ENCODE measurements around the gene USP40.

USP40 gene

DNA sequence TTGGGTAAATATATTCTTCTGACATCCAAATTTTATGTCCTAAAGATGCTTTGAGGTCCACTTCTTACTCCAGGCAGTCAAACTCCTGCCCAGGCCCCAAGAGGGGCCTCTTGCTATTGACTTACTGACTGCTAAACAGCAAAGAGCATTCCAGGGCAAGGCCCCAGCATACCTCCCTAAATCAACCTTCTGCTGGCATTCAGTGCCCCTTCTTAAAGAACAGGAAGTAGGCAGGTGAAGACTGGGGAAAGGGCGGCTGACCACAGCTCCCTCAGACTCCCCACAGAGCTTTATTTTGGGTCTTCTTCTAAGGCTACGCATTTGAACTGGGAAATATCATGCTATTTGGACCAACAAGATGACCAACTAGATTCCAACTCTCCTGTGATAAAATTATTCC lies 68.9 kb downstream of the USP40 start:
- peak; percentile 28 for DNase-seq (ENCODE audit: low read depth)

DNA sequence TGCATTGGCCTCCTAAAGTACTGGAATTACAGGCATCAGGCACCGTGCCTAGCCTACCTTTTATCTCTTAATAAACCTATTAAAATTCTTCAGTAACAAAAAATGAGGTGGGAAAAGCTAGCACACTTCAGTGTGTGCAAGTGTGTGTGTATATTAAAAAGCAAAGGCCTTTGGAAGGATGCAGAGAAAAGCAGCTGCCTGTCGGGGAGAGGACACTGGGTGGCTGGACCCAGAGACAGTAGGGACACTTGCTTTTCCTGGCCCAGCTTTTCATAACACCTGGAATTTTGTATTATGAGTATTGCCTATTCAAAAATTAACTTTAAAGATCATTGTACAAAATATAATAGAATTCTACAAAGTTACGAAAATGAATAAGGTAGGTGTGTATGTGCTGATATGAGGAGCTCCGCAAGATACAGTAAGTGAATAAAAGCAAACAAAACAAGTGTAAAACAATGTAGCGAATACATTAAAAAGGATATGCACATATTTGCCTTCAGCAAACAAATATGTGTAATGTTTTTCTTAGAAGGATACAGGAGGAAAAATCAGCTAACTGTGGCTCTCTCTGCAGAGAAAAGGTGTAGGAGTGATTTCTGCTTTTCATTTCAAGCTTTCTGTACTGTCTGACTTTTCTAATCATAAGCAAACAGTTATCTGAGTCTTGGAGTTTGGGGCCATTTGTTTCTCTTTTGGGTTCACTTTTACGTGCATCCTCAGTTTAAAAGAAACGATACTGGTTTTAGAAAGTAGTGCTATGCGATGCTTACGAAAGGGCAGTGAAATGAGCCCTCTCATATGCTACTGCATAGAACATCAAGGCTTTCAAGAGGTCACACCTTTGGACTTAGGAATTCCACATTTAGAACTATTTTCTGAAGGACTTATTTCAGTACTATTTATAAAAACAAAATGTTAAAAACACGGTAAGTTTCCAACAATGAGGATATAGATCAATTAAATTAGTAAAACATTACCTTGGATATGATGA lies 70.8 kb downstream of the USP40 start:
- no peak overlapping the region for H3K4me3 ChIP-seq (ENCODE audit: low read depth, low read length)
- TF ChIP-seq, protein P1, sequence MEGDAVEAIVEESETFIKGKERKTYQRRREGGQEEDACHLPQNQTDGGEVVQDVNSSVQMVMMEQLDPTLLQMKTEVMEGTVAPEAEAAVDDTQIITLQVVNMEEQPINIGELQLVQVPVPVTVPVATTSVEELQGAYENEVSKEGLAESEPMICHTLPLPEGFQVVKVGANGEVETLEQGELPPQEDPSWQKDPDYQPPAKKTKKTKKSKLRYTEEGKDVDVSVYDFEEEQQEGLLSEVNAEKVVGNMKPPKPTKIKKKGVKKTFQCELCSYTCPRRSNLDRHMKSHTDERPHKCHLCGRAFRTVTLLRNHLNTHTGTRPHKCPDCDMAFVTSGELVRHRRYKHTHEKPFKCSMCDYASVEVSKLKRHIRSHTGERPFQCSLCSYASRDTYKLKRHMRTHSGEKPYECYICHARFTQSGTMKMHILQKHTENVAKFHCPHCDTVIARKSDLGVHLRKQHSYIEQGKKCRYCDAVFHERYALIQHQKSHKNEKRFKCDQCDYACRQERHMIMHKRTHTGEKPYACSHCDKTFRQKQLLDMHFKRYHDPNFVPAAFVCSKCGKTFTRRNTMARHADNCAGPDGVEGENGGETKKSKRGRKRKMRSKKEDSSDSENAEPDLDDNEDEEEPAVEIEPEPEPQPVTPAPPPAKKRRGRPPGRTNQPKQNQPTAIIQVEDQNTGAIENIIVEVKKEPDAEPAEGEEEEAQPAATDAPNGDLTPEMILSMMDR (IDR thresholded peaks at IDR 0.05; ENCODE audit: low read depth, low read length), result no peak
- TF ChIP-seq POLR2A (IDR thresholded peaks at IDR 0.05; ENCODE audit: extremely low read depth, insufficient read length), result no peak
- TF ChIP-seq, protein P2, sequence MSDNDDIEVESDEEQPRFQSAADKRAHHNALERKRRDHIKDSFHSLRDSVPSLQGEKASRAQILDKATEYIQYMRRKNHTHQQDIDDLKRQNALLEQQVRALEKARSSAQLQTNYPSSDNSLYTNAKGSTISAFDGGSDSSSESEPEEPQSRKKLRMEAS (IDR thresholded peaks at IDR 0.05; ENCODE audit: low read depth, low read length), result no peak
- TF ChIP-seq MYC (IDR thresholded peaks at IDR 0.05; ENCODE audit: low read depth, low read length), result no peak
- DNase-seq (ENCODE audit: low read depth), result no peak

More for the DNA sequence above, 68.9 kb downstream of the USP40 start:
- H3K4me3 ChIP-seq (ENCODE audit: low read depth, low read length), result no peak overlapping the region
- TF ChIP-seq POLR2A (IDR thresholded peaks at IDR 0.05; ENCODE audit: extremely low read depth, insufficient read length), result no peak
- TF ChIP-seq, protein P1 (IDR thresholded peaks at IDR 0.05; ENCODE audit: low read depth, low read length), result no peak
- TF ChIP-seq, protein P2 (IDR thresholded peaks at IDR 0.05; ENCODE audit: low read depth, low read length), result no peak

DNA sequence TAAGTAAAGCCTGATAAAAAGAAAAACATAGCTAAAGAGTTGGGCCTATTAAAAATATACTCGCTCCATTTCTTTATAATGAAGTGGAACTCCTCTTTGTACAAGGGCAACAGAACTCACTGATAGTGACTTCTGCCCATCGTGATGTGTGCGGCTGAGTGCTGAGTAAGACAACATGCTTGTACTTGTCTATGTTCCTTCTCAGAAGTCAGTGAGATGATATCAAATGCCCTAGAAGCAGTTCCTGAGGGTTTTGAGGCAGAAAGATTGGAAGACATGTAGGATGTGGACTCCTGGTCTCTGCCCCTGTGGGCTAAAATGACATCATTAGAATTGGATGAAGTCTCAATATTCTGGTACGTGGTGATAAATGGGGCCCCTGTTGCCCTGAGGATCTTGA lies 73.8 kb downstream of the USP40 start:
- TF ChIP-seq POLR2A (IDR thresholded peaks at IDR 0.05; ENCODE audit: extremely low read depth, insufficient read length) (no peak), MYC (IDR thresholded peaks at IDR 0.05; ENCODE audit: low read depth, low read length) (no peak)
- TF ChIP-seq, protein P1 (IDR thresholded peaks at IDR 0.05; ENCODE audit: low read depth, low read length), result no peak
- TF ChIP-seq, protein P2 (IDR thresholded peaks at IDR 0.05; ENCODE audit: low read depth, low read length), result no peak
- no peak for DNase-seq (ENCODE audit: low read depth)

DNA sequence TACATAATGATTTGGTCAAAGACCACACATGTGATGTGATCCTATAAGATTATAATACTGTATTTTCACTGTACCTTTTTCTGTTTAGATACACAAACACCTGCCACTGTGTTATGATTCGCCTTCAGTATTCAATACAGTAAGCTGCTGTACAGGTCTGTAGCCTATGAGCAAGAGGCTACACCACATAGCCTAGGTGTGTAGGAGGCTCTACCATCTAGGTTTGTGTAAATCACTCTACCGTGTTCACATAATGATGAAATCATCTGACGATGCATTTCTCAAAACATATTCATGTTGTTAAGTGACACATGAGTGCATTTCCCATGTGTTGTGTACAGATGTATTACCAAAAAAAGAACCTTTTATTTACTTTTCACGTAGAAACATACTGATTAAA lies 74.5 kb downstream of the USP40 start:
- TF ChIP-seq, protein P1 (IDR thresholded peaks at IDR 0.05; ENCODE audit: low read depth, low read length), result no peak
- no peak for TF ChIP-seq POLR2A (IDR thresholded peaks at IDR 0.05; ENCODE audit: extremely low read depth, insufficient read length)
- no peak for TF ChIP-seq MYC (IDR thresholded peaks at IDR 0.05; ENCODE audit: low read depth, low read length)
- TF ChIP-seq, protein P2 (IDR thresholded peaks at IDR 0.05; ENCODE audit: low read depth, low read length), result no peak
- no peak overlapping the region for H3K4me3 ChIP-seq (ENCODE audit: low read depth, low read length)
- DNase-seq (ENCODE audit: low read depth), result no peak

More for the DNA sequence above, 73.8 kb downstream of the USP40 start:
- no peak overlapping the region for H3K4me3 ChIP-seq (ENCODE audit: low read depth, low read length)

DNA sequence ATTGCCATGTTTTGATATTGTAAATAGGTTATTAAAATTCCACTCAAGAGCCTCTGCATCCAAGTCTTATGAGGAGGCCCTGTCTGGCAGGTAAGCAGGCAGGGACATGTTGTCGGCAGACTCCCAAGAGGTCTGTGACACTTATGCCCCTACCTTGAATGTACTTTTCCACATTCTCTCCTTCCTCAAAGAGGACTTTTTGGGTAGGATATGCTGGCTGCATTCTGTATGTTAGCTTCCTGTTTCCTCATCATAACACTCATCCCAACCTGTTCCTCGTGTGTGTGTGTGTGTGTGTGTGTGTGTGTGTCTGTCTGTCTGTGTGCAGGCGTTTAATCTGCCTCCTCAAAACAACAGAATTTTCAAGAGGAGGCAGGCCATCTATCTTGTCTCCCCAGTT lies 75.3 kb downstream of the USP40 start:
- DNase-seq (ENCODE audit: low read depth), result no peak
- no peak overlapping the region for H3K4me3 ChIP-seq (ENCODE audit: low read depth, low read length)
- TF ChIP-seq MYC (IDR thresholded peaks at IDR 0.05; ENCODE audit: low read depth, low read length) (no peak), POLR2A (IDR thresholded peaks at IDR 0.05; ENCODE audit: extremely low read depth, insufficient read length) (no peak)
- TF ChIP-seq, protein P1 (IDR thresholded peaks at IDR 0.05; ENCODE audit: low read depth, low read length), result no peak
- TF ChIP-seq, protein P2 (IDR thresholded peaks at IDR 0.05; ENCODE audit: low read depth, low read length), result no peak

Measured in NB4 (cell line).